B cell (primary cell): ENCODE data around the gene ADPRH. TPM values are rescaled to one million over a fixed set of nuclear protein-coding genes. Genes with fewer than 3 reads are reported as not detected.

Experiments used
- ATAC-seq: fragments of 200-7000 bp; cut with Tn5 transposase; one replicate; pipeline ENCODE4 v1.10.0; 2021; ENCODE audit warnings: low read depth, mild to moderate bottlenecking, moderate number of reproducible peaks, moderate library complexity
- CTCF ChIA-PET: fragments of 350-600 bp; sonication (Branson Sonifier 250); formaldehyde crosslinking; loops from one replicate; lab custom pipeline; 2021; ENCODE audit warnings: antibody characterized with exemption, inconsistent platforms; lab: Charles Lee
- POLR2A ChIA-PET: fragments of 350-600 bp; sonication (Branson Sonifier 250); formaldehyde crosslinking; loops from one replicate; lab custom pipeline; 2021; ENCODE audit warnings: antibody characterized with exemption; lab: Charles Lee
- DNase-seq: peaks from one replicate; pipeline ENCODE4 v3.0.0; 2013
- H2AFZ ChIP-seq: 2 replicates; pipeline ENCODE4 v1.6.1; 2012; ENCODE audit warnings: mild to moderate bottlenecking, low read depth, low read length; ENCODE audit not compliant: insufficient read depth, poor library complexity, severe bottlenecking
- H3K27ac ChIP-seq, 2 donors: 1 replicate in 1 of 2; 2 replicates in 1 of 2; pipeline ENCODE4 v1.5.1; 2012 to 2013; ENCODE audit warnings: low read length in 2 of 2, mild to moderate bottlenecking in 2 of 2, moderate library complexity in 1 of 2
- H3K27me3 ChIP-seq, 4 experiments: fragments of 200-600 bp in 1 of 4; sonication (generic) in 1 of 4; replicated peaks in 1 of 4; 1 replicate in 2 of 4; 2 replicates in 2 of 4; pipeline versions ENCODE4 v1.6.1 to v1.7.0; 2013 to 2016; ENCODE audit warnings: low read length in 3 of 4, mild to moderate bottlenecking in 2 of 4, mixed read lengths in 1 of 4, moderate library complexity in 1 of 4; ENCODE audit not compliant: insufficient read depth in 4 of 4, control insufficient read depth in 3 of 4; ENCODE audit errors: control extremely low read depth in 1 of 4
- H3K36me3 ChIP-seq, 2 experiments: replicated peaks in 1 of 2; 1 replicate in 1 of 2; 2 replicates in 1 of 2; pipeline versions ENCODE4 v1.6.1 to v1.7.1; 2013; ENCODE audit warnings: low read length in 1 of 2; ENCODE audit not compliant: insufficient read depth in 2 of 2, control insufficient read depth in 1 of 2; ENCODE audit errors: control extremely low read depth in 1 of 2, extremely low read depth in 1 of 2
- H3K4me1 ChIP-seq, 2 donors: fragments of 200-600 bp in 1 of 2; sonication (generic) in 1 of 2; 1 replicate in 1 of 2; 2 replicates in 1 of 2; pipeline versions ENCODE4 v1.5.1 to v1.6.1; 2013 to 2017; ENCODE audit warnings: low read length in 2 of 2; ENCODE audit not compliant: control insufficient read depth in 2 of 2, insufficient read depth in 2 of 2
- H3K4me2 ChIP-seq: replicated peaks from 2 replicates; pipeline ENCODE3; 2012; ENCODE audit warnings: mild to moderate bottlenecking, low read depth, low read length; ENCODE audit not compliant: poor library complexity, severe bottlenecking
- H3K4me3 ChIP-seq, 5 experiments: fragments of 200-600 bp in 1 of 5; sonication (generic) in 1 of 5; 1 replicate in 3 of 5; 2 replicates in 2 of 5; pipeline versions ENCODE4 v1.5.1 to v1.7.0; 2011 to 2016; ENCODE audit warnings: low read length in 4 of 5, mild to moderate bottlenecking in 4 of 5, low read depth in 2 of 5, control low read depth in 1 of 5, moderate library complexity in 1 of 5; ENCODE audit not compliant: insufficient read depth in 1 of 5; ENCODE audit errors: control extremely low read depth in 1 of 5, extremely low read depth in 1 of 5
- H3K79me2 ChIP-seq: fragments of 200-600 bp; sonication (generic); one replicate; pipeline ENCODE4 v1.6.0; 2016; ENCODE audit warnings: low read length; ENCODE audit not compliant: control insufficient read depth, insufficient read depth
- H3K9ac ChIP-seq: fragments of 200-600 bp; sonication (generic); 2 replicates; pipeline ENCODE4 v1.6.1; 2017; ENCODE audit warnings: mild to moderate bottlenecking, low read length, moderate library complexity
- H3K9me3 ChIP-seq, 3 donors: one replicate each; pipeline versions ENCODE4 v1.6.1 to v1.7.1; 2013; ENCODE audit warnings: low read length in 2 of 3; ENCODE audit not compliant: control insufficient read depth in 2 of 3, insufficient read depth in 1 of 3; ENCODE audit errors: control extremely low read depth in 1 of 3
- H4K20me1 ChIP-seq: 2 replicates; pipeline ENCODE4 v1.6.0; 2012; ENCODE audit warnings: mild to moderate bottlenecking, low read length; ENCODE audit not compliant: insufficient read depth, control insufficient read depth, poor library complexity, severe bottlenecking
- H3K27ac Mint-ChIP-seq: one replicate; pipeline ENCODE4 v1.8.0; 2021; ENCODE audit warnings: mixed read lengths
- H3K27me3 Mint-ChIP-seq: one replicate; pipeline ENCODE4 v1.8.0; 2021; ENCODE audit warnings: mixed read lengths
- H3K4me1 Mint-ChIP-seq: one replicate; pipeline ENCODE4 v1.8.0; 2021; ENCODE audit warnings: mixed read lengths
- H3K4me3 Mint-ChIP-seq: one replicate; pipeline ENCODE4 v1.8.0; 2021; ENCODE audit warnings: mixed read lengths
- H3K9me3 Mint-ChIP-seq: one replicate; pipeline ENCODE4 v1.8.0; 2022; ENCODE audit warnings: mixed read lengths; ENCODE audit not compliant: insufficient read depth
- EZH2 ChIP-seq: IDR thresholded peaks from 2 replicates; pipeline ENCODE4 v1.6.1; 2012; ENCODE audit warnings: borderline replicate concordance, low read depth, mild to moderate bottlenecking, moderate library complexity, low read length; ENCODE audit not compliant: insufficient read depth, poor library complexity, severe bottlenecking
- WGBS: methylation state at CpG from one replicate; pipeline ENCODE4 v1.1.5; 2013; ENCODE audit warnings: missing lambda C conversion rate; ENCODE audit not compliant: insufficient coverage; 5-methylcytosine and 5-hydroxymethylcytosine counted together
- intact Hi-C: fragments of 100-400 bp; cut with micrococcal nuclease; formaldehyde crosslinking; loops from one replicate; pipeline ENCODE4 v1.10.0; 2022
- polyA plus RNA-seq: library from polyadenylated mRNA; depleted of rRNA; stranded (reverse); fragments of >200 nt; gene quantifications from 2 replicates; pipeline ENCODE4 v1.2.3, GENCODE V29; 2012
- total RNA-seq, 2 donors: library from RNA; stranded (reverse); fragments of 120-200 nt in 1 of 2; gene quantifications; 1 replicate in 1 of 2; 2 replicates in 1 of 2; pipeline versions ENCODE4 v1.2.3 to v1.2.4, GENCODE V29; 2013 to 2022
- TF ChIP-seq, protein P1 (sequence below): fragments of 200-600 bp; IDR thresholded peaks from one replicate; pipeline ENCODE4 v1.8.0; 2022; ENCODE audit warnings: antibody characterized with exemption, mild to moderate bottlenecking

Gene ADPRH
- total and polyA plus RNA-seq, 2 donors (not counting 1 experiment from before 2014, with no cell fraction given) = 10.0 to 24.5 TPM

DNA sequence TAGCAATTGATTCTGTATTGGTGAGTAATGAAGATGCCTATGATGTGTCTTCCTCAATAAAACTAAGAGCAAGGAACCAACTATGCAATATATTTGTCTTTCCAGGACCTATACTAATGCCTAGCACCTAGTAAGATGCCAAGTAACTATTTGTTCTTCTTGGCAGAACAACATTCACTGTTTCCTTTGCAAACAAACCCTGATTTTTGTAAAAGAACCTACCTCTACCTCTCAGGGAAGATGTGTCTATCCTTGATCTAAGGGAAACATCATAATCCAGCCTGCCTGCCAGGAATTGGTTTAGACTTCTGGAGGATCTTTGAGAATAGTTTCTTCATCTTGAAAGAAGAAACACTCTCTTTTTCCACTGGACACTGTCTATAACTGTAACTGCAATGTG is 3.8 kb upstream of the ADPRH start:
- CTCF ChIA-PET = no interaction called here
- no peak overlapping the region for H3K27ac ChIP-seq
- no peak for ATAC-seq

GRCh38 chr3:119580067-119580760 is 922 bp downstream of the ADPRH start:
- no peaks in the 10 kb centered on the region for H4K20me1 ChIP-seq
- TF ChIP-seq, protein P1, sequence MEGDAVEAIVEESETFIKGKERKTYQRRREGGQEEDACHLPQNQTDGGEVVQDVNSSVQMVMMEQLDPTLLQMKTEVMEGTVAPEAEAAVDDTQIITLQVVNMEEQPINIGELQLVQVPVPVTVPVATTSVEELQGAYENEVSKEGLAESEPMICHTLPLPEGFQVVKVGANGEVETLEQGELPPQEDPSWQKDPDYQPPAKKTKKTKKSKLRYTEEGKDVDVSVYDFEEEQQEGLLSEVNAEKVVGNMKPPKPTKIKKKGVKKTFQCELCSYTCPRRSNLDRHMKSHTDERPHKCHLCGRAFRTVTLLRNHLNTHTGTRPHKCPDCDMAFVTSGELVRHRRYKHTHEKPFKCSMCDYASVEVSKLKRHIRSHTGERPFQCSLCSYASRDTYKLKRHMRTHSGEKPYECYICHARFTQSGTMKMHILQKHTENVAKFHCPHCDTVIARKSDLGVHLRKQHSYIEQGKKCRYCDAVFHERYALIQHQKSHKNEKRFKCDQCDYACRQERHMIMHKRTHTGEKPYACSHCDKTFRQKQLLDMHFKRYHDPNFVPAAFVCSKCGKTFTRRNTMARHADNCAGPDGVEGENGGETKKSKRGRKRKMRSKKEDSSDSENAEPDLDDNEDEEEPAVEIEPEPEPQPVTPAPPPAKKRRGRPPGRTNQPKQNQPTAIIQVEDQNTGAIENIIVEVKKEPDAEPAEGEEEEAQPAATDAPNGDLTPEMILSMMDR = no peak
- TF ChIP-seq EZH2 = no peak
- ChIA-PET POLR2A (interaction anchor here (0.7 to 1.5 kb wide), 7 partner anchors 8 to 97 kb away, joined by 3 to 5 read pairs (median 4); partner anchors contain the start of genes CD80 and COX17), CTCF (interaction anchor here (0.7 to 1.6 kb wide), 5 partner anchors 9 to 92 kb away, joined by 3 to 7 read pairs (median 3); no protein-coding TSS in a partner anchor)
- H3K27ac ChIP-seq = peak overlapping the region; percentile 94 to 98
- H3K4me2 ChIP-seq = peak overlapping the region; percentile 92
- H3K27ac Mint-ChIP-seq = peak overlapping the region; percentile 100
- intact Hi-C loops = loop anchor here (1.0 to 5.0 kb wide), 3 partner anchors 82 to 118 kb away; partner anchors contain the start of genes COX17, TIMMDC1 and TMEM39A
- no peaks in the 10 kb centered on the region for H3K27me3 Mint-ChIP-seq
- no peaks in the 10 kb centered on the region for H3K79me2 ChIP-seq
- peak overlapping the region; percentile 64 to 94 (median 78) for H3K4me3 ChIP-seq
- 35% methylated on average over 5 of the region's 16 CpGs for WGBS
- peaks cover 31% of the 10 kb centered on the region for H3K4me1 Mint-ChIP-seq
- H3K27me3 ChIP-seq = no peaks in the 10 kb centered on the region
- H3K9me3 Mint-ChIP-seq = no peaks in the 10 kb centered on the region
- peak overlapping the region; percentile 97 for H3K9ac ChIP-seq
- peak overlapping the region; percentile 95 for H2AFZ ChIP-seq
- peaks cover 0 to 2% of the 10 kb centered on the region in 2 experiments for H3K36me3 ChIP-seq
- DNase-seq (peak; percentile 79), ATAC-seq (peak; percentile 76)
- peak overlapping the region; percentile 99 for H3K4me3 Mint-ChIP-seq
- no peaks in the 10 kb centered on the region for H3K9me3 ChIP-seq
- peaks cover 12 to 19% of the 10 kb centered on the region in 2 donors for H3K4me1 ChIP-seq

More for the DNA sequence above, 3.8 kb upstream of the ADPRH start:
- Mint-ChIP-seq H3K9me3 (no peaks in the 10 kb centered on the region), H3K27me3 (no peaks in the 10 kb centered on the region), H3K4me1 (peaks cover 13% of the 10 kb centered on the region), H3K27ac (no peak overlapping the region), H3K4me3 (no peak overlapping the region)
- no peak overlapping the region for H3K9ac ChIP-seq
- no peak overlapping the region for H3K4me2 ChIP-seq
- no peaks in the 10 kb centered on the region for H3K9me3 ChIP-seq
- no peak for DNase-seq
- no peaks in the 10 kb centered on the region for H3K27me3 ChIP-seq
- H3K79me2 ChIP-seq = no peaks in the 10 kb centered on the region
- intact Hi-C loops = no loop called here
- H3K4me1 ChIP-seq = peaks cover 4 to 11% of the 10 kb centered on the region in 2 donors
- POLR2A ChIA-PET = no interaction called here
- no peak for TF ChIP-seq EZH2
- TF ChIP-seq, protein P1 = no peak
- no peak overlapping the region for H3K4me3 ChIP-seq
- no peaks in the 10 kb centered on the region for H3K36me3 ChIP-seq
- no peak overlapping the region for H2AFZ ChIP-seq
- H4K20me1 ChIP-seq = no peaks in the 10 kb centered on the region
